ENCODE results near the gene TMEM43.

Gene TMEM43

DNA sequence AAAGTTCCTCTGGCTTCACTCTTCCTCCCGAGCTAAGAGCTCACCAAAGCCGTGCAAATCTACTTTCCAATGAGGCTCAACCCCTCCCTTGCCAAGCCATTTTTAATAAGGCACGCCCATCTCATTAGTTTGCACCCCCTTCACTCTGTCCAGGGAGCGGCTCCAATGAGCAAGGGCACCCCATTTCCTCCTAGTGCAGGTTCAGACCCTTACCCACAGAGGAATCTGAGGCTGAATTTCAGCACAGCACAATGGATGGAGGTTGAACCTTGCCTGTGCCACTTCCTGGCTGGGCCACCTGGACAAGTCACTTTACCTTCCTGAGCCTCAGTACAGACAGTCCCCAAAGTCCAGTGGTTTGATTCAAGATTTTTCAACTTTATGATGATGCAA lies 28.1 kb downstream of the TMEM43 start:
- DNase-seq = no peak

DNA sequence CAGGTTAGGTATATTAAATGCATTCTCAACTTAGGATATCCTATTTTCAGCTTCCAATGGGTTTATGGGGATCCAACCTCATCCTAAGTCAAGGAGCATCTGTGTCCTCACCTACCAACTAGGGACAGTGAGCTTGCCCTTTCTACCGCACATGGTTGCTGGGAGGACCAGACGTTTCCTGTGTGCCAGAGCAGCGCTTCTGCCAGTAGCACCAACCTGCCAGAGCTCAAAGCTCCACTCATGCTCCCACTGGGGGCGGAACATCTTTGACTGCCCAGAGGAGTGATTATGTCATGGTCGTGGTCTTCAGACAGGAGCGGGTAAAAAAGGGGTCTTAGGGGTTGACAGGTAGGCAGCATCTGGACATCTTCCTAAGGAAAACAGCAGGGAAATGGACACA lies 28.8 kb downstream of the TMEM43 start:
- peak; percentile 21 for DNase-seq

DNA sequence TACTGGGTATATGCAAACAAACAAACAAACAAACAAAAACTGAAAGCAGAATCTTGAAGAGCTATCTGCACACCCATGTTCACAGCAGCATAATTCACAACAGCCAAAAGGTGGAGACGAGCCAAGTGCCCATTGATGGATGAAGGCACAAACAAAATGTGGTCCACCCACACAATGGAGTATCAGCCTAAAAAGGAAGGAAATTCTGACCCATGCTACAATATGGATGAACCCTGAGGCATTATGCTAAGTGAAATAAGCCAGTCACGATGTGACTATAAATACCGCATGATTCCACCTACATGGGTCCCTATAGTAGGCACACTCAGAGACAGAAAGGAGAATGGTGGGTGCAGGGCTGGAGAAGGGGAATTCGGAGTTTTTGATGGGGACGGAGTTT lies 29.4 kb downstream of the TMEM43 start:
- peak; percentile 9 for DNase-seq

DNA sequence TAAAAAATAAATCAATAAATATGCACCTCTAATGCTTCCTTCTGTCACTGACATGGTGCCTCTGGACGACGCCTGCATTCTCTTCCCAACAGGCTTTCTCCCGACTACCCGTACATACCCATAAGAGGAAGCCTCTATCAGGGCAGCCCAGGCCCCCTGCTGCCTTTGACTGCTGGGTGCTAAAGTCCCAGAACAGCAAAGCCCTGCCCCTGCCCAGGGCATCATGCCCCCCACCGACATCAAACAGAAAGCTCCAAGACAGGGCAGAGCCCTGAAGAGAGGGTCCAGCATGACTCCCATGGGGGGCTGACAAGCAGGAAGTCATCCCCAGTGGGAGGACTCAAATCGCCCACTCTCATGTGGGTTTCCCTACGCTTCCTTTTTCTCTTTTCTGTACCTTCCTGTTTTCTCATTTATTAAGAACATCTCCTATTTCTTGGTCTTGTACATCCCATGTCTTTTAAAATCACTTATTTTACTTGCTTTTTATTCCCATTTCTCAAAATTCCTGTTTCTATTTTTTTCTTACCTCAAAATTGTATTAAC lies 30.1 kb downstream of the TMEM43 start:
- peak; percentile 43 for DNase-seq

DNA sequence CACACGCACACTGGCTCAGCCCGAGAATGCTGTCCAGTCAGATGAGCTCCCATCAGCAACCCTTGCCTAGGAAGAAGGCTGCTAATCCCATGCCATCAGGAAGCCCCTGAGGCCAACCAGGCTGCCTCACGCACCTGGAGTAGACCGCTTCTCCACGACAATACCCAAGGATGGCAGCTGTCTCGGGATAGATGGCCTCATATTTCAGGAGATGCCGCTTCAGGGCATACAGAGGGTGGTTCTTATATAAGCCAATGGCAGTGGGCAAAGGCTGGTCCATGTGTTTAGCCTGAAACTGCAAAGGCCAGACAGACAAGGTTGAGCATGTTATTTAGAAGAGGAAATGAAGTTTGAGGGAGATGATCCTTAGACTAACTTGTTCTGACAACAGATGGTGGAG lies 31.3 kb downstream of the TMEM43 start:
- peak; percentile 28 for DNase-seq

DNA sequence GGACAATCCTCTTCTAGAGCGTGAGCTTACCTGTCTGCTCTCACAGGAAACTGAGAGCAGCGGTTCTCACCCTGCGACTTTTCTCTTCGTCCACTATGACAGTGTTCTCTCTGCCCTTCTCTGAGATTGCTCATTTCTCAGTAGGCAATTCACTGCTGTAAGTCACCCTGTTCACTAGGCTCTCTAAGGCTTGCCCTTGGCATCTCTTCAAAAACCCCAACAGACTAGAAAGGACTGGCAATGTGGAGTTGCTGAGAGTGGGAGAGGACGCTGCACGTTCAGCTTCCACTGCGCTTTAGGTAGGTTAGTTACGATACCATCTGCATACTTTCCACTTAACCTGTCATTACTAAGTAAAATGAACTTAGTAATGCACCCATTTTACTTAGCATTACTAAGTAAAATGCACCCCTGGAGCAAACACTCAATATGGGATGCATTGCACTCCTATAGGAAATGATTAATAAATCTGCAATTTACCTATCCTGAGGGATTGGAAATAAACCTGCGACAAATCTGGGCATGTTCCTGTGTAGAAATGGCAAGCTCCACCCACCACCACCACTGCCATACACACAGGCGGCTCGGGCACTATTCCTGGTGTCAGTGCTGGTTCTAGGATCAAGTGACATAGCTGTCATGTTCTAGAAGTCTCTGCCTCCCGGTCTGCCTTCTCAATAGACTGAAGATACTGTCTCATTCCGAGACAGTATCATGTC lies 32.1 kb downstream of the TMEM43 start:
- DNase-seq = no peak

DNA sequence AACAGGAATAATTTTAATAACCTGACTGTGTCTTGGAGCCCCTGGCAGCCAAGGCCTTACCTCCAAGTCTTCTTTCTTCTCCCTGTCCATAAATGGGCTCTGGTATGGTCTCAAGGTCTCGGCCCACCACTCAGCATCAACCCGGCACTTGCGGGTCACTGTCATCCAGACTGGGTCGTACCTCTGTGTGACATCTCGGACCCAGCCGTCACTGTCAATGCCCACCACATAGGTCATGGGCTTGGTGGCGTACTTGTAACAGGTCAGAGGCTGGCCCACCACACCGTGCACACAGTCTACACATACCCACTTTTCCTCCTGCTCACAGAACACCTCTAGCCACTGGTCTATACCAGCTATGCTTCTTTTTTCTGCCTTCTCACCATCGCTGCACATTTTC lies 33.1 kb downstream of the TMEM43 start:
- no peak for DNase-seq

DNA sequence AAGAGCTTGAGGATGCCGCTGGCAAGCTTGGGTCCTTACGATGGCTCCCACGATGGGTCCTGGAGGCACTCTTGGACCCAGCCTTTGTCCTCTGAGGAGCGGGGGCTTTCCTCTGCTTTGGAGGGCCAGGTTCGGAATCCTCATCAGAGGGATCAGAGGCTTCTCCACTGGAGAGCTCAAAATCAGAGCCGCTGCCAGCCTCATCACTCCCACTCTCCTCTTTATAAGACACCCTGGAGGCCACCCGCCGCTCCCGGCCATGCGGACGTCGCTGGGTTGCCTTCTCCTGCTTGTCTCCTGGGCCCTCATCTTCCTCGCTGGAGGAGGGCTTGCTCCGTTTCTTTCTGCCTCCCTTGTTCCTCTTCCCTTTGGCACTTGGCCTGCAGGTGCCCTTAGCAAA lies 33.5 kb downstream of the TMEM43 start:
- no peak for DNase-seq

DNA sequence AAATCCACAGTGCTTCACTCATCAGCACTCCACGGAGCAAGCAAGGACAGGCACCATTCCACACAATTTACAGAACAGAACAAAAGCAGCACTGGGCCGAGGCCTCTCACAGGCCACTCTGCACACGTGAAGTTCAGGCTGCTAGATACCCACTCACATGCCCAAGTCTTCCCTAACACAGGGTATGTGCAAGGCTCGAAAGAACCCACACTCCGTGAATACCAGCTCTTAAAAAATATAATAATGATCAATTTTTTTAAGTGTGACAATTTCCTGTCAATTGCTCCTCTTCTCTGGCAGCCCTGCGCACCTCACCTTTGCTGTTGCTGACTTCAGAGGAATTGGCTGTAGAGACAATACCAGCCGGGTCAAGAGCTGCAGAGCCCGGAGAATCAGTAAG lies 34.6 kb downstream of the TMEM43 start:
- DNase-seq = no peak

DNA sequence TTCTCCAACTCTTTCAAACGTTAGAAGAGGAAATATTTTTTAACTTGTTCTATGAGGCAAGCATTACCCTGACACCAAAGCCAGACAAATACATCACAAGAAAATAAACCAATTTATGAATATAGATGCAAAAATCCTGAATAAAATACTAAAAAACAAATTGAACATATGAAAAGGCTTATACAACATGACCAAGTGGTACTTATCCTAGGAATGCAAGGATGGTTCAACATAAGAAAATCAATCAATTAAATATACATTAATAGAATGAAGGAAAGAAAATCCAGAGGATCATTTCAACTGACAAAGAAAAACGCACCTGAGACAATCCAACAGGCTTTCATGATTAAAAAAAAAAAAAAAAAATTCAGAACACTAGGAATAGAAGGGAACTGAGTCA lies 36.4 kb downstream of the TMEM43 start:
- no peak for DNase-seq

DNA sequence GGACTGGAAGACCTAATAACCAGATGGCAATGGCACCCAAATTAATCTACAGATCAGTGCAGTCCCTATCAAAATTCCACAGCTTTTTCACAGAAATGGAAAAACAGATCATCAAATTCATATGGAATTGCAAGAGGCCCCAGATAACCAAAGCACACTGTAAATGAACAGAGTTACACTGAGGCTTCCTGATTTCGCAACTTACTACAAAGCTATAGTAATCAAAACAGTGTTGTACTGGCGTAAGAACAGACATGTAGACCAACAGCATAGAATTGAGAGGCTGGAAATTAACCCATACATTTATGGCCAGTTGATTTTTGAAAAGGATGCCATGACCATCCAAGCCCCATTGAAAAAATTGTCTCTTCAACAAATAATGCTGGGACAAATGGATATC lies 37.3 kb downstream of the TMEM43 start:
- DNase-seq = no peak

DNA sequence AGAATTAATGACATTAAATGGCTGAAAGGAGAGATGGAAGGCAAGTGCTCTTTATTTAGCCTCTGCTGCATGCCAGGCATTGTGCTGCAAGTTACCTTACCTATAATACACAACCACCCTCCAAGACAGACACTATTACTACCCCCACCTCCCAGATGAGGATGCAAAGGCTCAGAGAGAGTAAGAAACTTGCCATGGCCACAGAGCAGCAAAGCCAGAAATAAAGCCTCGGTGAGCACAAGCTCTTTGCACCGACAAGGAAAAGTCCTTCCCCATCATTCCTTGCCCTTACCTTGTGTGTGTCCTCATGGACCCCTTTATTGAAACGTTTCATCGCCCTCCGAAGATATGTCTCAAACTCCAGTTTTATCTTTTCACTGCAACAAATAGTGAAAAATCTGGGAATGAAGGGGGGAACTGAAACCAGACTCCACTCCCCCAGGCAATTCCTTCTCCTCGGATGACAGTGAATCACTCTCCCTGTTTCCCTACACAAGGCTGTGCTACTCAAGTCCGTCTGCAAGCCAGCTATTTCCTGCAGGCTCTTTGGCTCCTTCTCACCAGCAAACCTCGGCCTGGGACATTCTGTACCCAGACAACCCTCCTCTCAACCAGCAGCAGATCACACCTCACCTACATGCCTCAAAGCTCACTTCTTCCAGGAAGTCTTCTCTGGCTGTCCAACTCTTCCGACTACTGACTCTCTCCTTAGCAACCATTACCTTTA lies 42.2 kb downstream of the TMEM43 start:
- DNase-seq = no peak

DNA sequence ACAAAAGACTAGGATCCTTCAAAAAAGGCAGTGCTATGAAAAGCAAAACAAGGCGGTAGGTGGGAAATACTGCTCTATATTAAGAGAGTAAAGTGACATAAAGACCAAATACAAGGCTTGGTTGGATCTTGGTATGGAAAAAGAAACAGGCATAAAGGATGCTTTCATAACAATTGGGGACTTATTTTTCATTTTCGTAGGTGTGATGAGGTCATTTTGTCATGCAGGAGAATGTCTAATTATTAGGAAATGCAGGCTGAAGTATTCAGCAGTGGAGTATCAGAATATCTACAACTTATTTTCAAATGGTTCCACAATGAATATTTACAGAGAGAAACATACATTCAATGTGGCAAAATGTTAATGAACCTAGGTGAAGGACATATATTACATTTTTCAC lies 44.6 kb downstream of the TMEM43 start:
- DNase-seq = no peak

DNA sequence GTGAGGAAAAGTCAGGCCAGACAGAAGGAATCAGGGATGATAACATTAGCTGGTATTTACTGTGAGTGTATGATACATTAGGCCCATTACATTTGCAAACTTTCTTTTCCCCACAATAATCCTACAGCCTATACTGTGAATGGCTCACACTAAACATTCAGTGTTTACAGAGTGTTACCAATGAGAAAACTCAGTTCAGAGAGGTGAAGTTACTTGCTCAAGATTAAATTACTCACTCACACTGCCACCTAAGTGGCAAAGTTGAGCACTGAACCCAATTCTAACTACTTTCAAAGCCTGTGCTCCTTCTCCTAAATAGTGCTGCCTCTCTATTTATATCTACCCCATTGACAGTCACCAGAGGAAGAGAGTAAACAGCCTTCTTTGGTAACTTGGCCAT lies 45.0 kb downstream of the TMEM43 start:
- no peak for DNase-seq

DNA sequence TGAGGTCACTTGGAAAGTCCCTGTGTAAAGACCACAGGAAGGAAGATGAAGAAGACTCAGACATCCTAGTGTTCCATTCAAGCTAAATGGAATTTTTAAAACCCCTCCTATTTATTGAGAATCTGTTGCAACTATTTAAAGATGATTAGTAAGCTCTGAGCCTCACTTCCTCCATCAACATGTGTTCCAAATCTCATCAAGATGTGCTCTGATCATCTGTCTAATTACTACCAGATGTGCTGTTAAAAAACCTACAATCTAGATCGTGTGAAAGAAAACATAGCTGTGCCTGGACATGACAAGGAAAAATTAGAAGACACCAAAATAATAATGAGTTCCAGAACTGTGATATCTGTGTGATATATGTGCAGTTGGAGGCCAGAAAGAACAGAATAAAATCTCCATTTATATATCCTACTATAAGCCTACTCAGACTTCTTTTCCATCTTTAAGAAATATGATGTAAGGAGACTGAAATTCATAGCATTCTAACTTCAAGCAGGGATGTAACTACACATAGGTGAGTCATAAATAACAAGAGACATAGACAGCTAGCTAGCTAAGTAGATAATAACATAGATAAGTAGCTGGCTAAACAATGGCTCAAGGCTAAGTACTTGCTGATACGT lies 45.8 kb downstream of the TMEM43 start:
- DNase-seq = no peak

DNA sequence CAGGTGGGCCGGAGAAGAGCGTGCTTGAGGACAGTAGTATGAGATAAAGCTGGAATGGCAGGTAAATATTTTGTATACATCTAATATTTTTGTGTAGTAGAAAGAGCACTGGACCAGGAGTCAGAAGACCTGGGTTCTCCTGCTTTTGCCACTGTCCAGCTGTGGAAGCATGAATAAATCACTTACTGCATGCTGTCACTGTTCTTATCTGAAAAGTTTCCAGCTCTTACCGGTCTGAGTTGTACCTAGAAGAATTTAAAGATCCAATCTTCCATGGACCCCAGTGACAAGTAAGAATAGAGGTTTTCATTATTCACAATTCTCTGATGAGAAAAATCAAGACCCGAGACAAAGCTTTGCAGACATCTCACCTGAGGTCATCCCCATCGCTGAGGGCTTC lies 47.6 kb downstream of the TMEM43 start:
- DNase-seq = no peak

DNA sequence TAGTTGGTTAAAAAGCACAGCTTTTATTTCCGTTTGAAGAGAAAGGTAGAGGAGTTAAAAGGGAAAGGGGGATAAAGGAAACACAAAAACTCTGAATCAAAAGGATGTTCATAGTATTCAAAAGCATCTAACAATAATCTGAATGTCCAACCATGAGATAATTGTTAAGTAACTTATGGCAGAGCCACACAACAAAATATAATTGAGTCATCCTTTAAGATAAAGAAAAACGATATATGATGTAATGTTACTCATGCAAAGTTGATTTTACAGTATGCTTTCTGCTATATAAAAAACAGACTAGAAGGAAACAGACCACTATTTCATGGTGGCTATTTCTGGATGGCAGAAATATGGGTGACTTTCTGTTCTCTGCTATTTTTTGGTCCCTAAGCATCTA lies 49.6 kb downstream of the TMEM43 start:
- no peak for DNase-seq

DNA sequence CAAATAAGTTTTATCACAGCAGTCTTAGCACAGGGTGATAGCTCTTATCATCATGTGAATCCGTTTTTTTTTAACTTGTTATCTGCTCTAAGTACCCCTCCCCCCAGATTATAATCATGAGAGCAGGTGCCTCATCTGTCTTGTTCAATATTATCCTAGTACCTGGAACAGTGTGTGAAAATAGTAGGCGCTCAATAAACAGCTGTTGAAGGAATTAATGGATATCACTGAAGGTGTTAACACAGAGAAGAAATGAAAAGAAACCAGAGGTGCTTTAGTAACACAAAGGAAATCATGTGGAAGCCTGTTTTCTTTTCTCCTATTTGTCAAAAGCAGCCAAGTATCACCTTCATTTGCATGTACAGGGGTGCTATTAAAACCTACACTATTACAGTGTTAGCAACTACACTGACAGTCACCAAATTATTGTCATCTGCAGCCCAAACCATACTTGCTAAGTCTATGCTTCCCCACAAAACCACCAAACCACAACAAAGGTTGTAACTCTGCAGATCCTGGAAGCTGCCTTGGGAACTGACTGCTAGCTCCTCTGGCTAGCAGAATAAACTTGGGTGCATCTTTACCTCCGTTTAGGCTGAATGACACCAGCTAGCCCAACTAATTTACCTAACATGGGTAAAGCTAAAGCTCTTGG lies 50.7 kb downstream of the TMEM43 start:
- no peak for DNase-seq

DNA sequence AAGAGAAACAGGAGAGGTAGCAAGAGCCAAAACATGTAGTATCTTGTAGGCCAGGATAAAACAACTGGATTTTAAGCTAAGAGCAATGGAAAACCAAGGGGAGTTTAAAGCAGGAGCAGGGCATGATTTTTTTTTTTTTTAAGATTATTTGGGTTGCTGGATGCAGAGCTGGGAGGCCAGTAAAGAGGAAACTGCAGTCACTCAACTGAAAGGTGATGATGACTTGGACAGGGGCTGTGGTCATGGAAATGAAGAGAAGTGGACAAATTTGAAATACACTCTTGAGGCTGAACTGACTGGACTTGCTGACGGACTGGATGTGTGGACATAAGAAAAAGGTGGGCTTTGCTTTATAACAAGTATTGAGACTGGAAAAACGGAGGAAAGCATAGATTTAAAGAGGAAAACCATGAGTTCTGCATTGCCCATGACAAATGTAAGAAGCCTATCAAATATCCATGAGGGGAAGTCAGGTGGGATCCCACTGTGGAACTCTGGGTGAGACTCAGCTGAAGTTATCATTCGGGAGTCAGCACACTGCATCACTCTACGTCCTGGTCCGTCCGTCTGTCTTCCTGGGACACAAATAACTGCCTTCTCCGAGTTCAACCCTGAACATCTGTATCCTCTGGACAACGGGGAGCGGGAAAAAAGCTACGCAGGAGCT lies 52.9 kb downstream of the TMEM43 start:
- no peak for DNase-seq

DNA sequence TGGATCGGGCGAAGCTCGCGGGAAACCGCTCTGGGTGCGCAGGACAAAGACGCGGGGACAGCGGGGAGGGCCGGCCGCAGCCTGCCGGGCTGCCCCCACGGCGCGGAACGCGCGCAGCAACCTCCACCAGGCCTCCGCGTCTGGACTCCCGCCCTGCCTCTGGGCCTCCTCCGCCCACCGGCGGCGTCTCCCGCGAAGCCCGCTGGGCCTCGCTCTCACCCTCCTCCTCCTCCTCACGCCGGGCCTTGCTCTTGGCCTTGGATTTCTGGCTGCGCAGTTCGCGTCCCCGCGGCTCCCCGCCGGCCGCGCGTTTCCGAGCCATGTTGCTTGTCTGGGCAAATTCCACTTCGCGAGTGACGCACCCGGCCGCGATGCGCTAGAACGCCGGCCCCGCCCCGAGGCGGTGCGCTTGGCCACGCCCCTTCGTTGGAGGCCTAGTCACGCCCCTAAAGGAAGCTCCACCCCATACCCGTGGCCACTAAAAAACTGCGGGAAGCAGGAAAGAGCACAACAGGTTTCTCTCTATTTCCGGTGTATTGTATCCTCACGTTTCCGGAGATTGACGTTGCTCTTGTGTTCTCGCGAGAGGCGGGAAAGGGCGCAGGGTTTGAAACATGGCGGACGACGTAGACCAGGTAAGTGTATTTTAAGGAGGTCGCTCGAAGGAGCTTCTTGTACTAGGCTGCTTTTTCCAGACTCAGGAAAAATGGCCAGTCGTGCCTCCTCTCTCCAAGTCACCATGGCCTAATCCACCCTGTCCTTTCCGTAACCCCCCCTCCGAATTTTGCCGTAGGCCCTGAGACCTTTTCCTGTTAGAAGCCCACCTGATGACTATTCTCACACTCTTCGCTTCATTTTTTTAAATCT lies 53.6 kb downstream of the TMEM43 start, which contains the start of the genes LSM3 and XPC:
Gene LSM3 (plus strand): TSS at position 571 of the 867 bp plus-strand sequence. CDS start 44 bp downstream, at position 615.
Gene XPC (minus strand): TSS at position 355 of the 867 bp plus-strand sequence. CDS start 33 bp downstream, at position 322.
- peak; percentile 100 for DNase-seq

DNA sequence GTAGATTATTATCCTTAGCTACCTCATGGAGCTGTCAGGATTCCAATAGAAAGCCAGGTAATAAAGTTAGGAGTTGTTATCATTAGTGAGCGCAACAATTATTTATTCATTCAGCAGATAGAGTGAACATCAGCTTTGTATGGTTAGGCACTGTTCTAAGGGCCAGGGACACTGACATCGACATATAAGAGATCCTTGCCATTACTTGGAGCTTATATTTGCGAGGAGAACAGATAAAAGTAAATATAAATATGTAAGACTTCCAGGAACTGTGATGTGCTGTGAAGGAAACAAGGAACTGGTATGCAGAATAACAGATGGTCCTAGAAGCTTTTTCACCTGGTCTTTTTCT lies 54.2 kb downstream of the TMEM43 start:
- DNase-seq = no peak

DNA sequence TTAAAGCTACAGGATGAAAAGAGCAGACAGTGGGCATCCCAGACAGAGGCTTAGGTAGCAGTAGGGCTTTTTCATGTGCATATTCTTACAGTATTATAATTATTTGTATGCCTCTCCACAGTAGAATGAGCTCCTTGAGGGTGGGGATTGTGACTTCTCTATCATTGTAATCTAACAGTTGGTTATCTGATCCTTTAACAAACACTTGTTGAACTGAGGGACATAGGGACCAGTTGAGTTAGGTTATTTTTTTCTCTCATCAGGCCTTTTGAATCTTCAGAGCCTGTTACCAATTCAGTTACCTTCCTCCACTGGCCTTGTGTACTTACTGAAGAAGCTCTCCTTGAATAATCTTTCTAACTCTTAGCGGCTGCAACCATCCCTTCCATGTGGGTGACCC lies 54.9 kb downstream of the TMEM43 start:
- no peak for DNase-seq
